HG03280 (cell line): Measurements from ENCODE around the gene ATAD2B.

ENCODE experiments used
- ATAC-seq: cut with Tn5 transposase; IDR thresholded peaks from one replicate; pipeline ENCODE4 v1.9.1; 2021; ENCODE audit warnings: mild to moderate bottlenecking, moderate library complexity; ENCODE audit not compliant: unreplicated experiment

The ATAD2B gene

DNA sequence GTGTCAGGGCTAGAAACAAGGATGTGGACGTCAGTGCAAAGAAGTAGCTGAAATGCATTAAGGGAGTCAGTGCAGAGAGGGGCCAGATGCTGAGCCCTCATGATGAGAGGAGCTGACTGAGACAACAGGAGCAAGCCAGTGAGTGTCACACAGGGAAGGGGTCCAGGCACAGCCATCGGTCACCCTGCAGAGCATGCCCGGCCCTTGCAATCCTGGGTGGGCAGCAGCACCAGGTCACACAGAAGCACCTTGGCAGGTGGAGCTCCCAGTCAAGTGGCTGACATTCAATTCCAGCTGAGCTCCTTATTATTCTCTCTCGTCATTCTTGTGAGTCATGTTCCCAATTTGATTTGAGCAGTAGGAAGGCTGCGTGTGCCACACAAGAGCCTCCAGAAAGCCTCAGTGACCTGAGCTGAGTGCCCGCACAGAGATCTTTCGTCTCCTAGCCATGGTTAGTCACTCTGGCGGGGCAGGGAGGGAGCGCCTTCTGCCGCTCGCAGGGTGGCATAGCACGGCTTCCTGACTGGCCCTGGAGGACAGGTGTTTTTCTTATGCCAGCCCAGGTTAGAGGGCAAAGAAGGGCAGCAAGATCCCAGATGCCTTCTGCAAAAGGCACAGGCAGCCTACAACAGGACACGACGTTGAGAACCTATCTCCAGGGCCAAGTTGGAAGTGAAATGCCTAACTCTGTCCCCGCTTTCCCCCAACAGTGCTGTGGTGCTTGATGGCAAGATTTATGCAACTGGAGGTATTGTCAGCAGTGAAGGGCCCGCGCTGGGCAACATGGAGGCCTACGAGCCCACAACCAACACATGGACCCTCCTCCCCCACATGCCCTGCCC lies 220.9 kb downstream of the ATAD2B start:
- no peak for ATAC-seq

DNA sequence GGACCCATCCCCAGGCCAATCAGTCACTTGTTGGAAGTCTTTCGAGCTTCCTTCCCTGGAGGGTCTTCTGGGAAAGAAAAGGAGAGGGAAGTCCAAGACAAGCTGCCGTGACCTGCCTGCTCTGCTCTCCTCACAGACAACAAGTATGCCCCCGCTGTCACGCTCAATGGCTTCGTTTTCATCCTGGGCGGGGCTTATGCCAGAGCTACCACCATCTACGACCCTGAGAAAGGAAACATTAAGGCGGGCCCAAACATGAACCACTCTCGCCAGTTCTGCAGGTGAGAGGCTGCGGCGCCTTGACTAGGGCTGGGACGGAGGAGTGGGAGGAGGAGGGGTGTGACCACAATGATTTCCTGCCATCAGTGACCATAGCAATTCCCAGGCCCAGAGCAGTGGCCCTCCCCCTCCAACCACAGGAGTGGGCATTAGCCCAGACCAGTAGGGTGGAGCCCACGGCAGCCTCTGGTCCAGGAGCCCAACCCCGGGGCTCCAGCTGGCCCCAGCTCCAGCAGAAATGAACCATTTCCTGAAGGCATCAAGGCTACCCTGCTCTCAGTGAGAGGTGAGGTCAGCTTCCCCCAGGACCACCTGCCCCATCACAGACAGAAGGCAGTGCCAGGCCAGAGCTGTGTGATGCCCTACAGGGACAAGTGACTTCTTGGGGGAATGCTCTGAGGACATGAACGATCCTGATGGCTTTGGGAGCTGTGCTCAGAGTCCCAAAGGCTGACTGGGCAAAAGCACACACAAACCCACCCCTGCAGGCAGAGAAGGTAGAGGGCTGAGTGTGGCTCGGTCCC lies 223.1 kb downstream of the ATAD2B start:
- no peak for ATAC-seq

DNA sequence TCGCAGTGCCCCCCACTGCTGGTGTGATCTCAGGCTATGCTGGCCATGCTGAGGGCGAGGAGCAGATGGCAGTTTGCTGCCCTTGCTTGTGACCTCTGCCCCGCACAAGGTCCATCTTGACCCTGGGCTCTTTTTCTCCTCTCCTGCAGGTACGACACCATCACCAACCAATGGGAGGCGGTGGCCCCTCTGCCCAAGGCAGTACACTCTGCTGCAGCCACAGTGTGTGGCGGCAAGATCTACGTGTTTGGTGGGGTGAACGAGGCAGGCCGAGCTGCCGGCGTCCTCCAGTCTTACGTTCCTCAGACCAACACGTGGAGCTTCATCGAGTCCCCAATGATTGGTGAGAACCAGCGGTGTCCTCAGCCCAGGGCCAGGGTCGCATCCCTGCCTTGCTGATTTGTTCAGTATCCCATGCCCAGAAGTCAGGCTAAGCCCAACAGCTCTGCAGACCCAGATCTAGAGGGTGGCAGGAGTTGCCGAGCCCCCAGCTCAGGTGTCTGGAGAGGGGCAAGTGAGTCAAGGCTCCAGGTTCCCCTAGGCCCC lies 223.8 kb downstream of the ATAD2B start:
- ATAC-seq, result no peak

DNA sequence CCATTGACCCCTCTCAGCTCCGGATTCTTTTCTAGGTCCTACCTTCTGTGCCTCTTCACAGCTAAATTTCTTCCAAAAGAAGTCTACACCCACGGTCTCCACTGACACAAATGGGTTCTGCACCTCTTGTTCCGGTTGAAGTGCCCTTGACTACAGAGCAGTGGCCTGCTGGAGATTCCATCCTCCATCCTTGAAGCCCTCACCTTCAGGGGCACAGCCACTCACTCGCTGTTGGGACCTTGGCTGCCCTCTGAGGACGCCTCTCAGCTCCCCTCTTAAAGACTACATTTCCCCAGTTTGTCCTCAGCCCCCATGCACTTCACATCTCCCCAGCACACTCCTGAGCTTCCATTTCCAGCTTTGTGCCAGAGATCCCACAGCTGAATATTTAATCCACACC lies 226.3 kb downstream of the ATAD2B start:
- ATAC-seq, result no peak

DNA sequence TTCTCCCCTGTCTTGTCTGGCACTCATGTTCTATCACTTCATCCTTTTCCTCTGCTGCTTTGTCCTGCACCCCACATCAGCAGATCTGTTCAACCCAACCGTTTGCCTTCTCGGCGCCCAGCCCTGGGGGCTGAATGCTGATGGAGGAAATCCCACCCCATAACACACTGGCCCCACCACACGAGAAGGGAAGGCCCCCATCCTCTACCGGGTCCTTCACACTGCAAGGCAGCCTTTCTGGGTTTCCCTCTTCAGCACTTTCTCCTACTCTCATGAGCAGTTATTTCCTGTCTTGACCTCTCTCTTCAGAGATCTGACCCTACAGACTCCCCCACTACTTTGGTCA lies 227.4 kb downstream of the ATAD2B start:
- no peak for ATAC-seq

DNA sequence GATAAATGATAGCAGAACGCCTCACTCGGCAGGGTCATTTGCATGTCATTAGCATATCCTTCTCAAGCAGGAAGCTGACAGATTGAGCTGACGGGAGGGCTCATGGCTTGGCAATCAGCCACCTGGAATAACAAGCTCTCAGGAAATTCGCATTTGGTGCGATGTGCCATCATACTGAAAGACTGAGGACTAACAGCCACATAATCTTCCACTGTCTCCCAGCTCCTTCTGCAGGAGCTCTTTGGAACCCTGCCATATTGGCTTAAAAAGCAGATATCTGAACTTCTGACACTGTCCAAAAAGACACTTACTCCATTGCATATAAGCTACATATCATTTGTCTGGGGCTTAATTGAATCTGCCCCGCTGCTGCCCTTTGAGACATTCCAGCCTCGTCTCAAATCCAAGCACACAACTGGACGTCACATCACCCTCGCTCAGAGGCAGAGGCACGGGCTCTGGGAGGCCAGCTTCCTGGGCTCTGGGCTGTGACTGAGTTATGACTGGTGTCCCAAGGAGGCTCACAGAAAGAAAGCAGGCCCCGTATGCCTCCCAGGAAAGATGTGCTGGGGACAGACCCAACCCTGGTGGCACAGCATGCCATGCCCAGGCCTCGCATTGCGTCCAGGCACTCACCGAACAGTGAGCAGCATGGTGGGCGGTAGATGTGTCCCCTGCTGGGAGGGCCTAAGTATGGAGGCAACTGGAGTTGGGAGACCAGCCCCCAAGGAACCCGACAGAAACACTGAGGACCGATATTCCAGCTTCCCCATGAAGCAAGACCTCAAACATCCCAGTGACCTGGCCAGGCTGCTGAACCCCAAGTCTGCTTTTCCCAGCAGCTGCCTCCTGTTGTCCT lies 228.0 kb downstream of the ATAD2B start:
- no peak for ATAC-seq
